Kidney tubule cell (primary cell): ENCODE results near the gene ULBP3.
"Not testable (repeated sequence)": the region's sequence is repeated elsewhere in the genome, so short reads cannot be mapped to it uniquely, and the experiment has no call there.

Experiments used
- DNase-seq: peaks from one replicate; pipeline ENCODE4 v3.0.0-alpha.2; 2018; ENCODE audit warnings: low spot score

The ULBP3 gene

GRCh38 chr6:150015281-150016001, 53.5 kb downstream of the ULBP3 start:
- DNase-seq: not testable (repeated sequence)

- not testable (repeated sequence) for DNase-seq
Observed at GRCh38 chr6:150014623-150015280, 54.2 kb downstream of the ULBP3 start.

DNA sequence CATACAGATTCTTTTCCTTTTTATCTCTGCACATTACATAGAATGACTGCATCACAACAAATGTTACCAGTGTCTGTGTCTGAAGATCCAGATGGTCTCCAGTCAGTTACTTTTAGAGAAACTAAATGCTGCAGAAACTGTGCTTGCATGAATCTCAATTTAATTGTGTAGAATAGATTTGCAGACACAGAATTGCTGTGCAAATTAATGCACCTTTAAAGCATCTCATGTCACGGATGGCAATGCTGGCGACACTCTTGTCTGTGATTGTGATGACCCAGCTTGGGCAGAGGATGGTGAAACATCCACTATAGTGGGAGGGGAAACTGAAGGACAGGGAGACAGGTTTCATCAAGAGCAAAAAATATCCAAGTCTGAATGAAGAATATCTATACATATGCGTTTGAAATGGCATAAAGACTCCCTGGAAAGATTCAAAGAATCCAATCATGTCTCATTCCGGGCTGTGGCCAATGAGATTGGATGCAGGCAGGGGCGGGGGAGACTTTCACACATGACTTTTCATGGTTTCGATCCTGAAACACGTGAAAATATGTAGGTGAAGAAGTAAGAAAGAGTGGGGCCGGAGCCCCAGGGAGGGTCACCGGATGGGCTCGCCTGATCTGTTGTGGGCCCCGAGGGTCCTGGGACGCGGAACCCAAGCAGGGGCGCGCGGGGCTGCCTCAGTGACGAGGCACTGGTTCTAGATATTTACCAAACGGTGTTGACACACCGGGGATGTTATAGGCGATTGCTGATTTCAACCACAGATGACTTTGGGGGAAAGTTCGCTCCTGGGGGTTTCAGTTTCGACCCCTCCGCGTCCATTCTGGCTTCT, 54.9 kb downstream of the ULBP3 start:
- DNase-seq: not testable (repeated sequence)

DNA sequence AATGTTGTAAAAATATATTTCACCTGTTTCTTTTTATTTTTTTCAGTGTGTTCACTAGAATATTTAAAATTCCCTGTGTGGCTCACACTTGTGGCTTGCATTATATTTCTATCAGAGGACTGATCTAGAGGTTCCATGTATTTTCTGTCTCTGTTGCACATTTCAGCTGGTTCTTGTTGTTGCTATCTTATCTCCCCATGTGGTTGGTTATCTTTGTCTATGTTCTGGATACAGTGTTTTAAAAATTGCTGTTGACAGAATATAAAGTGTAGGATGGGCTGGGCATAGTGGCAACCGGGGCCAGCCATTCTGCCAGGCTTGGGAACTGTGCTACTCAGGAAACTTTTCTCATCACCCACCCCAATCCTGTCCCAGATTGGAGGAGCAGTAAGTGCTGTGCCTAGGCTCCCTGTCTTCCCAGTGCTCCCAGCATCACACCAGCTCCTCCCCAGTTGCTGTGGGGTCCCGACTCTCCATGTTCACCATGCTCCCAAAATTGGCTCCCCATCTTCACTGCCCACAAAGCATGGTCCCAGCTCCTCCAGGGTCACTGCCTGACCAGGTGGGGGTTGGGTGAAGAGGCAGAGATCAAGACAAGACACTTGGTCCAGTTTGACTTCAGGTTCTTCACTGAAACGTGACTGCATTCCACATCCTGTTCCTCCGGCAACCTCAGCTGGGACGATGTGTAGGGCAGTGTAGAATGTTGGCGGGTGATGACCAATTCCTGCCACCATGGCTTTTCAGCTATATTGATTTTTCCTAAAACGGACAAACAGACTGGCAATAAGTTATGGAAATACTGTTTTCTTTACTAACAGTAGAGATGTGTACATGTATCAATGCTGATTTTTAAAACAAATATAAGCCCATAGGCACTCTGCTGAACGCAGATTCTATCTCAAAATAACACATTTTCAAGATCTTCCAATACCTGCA, 55.8 kb downstream of the ULBP3 start:
- DNase-seq: not testable (repeated sequence)
